ENCODE measurements around the gene ZNF831.

DNA sequence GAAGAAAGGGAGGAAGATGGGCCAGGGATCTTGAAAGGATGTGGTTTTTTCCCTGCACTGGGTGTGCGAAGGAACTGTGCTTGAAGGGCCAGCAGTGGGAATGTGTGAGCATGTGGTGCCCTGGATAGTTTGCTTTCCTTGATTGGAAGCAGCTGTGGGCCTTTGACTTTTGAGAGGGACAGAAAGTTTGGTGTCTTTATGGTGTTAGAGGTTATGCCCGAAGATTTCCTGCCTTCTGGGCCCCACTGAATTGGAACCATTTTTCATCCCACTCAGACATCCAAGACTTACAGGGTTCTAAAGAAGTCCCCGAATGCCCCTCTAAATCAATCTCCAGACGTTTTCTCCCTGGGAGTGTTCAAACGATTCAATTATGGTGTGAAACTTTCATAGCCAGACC is 113.3 kb downstream of the ZNF831 start:
- TF ChIP-seq ELF1 (IDR thresholded peaks at IDR 0.05; ENCODE audit: borderline replicate concordance, low read depth) = no peak
- no peak for TF ChIP-seq POLR2AphosphoS5 (IDR thresholded peaks at IDR 0.05; ENCODE audit: low read depth, low read length)
- TF ChIP-seq, protein P1, sequence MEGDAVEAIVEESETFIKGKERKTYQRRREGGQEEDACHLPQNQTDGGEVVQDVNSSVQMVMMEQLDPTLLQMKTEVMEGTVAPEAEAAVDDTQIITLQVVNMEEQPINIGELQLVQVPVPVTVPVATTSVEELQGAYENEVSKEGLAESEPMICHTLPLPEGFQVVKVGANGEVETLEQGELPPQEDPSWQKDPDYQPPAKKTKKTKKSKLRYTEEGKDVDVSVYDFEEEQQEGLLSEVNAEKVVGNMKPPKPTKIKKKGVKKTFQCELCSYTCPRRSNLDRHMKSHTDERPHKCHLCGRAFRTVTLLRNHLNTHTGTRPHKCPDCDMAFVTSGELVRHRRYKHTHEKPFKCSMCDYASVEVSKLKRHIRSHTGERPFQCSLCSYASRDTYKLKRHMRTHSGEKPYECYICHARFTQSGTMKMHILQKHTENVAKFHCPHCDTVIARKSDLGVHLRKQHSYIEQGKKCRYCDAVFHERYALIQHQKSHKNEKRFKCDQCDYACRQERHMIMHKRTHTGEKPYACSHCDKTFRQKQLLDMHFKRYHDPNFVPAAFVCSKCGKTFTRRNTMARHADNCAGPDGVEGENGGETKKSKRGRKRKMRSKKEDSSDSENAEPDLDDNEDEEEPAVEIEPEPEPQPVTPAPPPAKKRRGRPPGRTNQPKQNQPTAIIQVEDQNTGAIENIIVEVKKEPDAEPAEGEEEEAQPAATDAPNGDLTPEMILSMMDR (IDR thresholded peaks at IDR 0.05 in 2 of 3, conservative IDR thresholded peaks at IDR 0.05 in 1 of 3; ENCODE audit: borderline replicate concordance in 1 of 3, insufficient read depth in 1 of 3, low read depth in 2 of 3, low read length in 2 of 3) = no peak
- TF ChIP-seq ZNF274 (IDR thresholded peaks at IDR 0.05; ENCODE audit: low read depth, low read length) = no peak
- no peak for TF ChIP-seq RAD21 (IDR thresholded peaks at IDR 0.05; ENCODE audit: low read depth)
- no peak for TF ChIP-seq EZH2 (IDR thresholded peaks at IDR 0.05)
- no peak for TF ChIP-seq EGR1 (IDR thresholded peaks at IDR 0.05; ENCODE audit: low read depth)
- TF ChIP-seq JUND (IDR thresholded peaks at IDR 0.05) = no peak
